NCI-H2171 (cell line): Measurements from ENCODE around the gene USP25.
"Not testable (repeated sequence)": the region's sequence is repeated elsewhere in the genome, so short reads cannot be mapped to it uniquely, and the experiment has no call there.

Source experiments
- DNase-seq: peaks from one replicate; lab custom pipeline; 2025; lab: John Stamatoyannopoulos, UW

The USP25 gene

GRCh38 chr21:15732290-15732995 lies 2.7 kb downstream of the USP25 start:
- peak; percentile 3 for DNase-seq

- DNase-seq = no peak
These were observed 3.2 kb downstream of the USP25 start for GRCh38 chr21:15732996-15733329.

- DNase-seq = no peak
These were observed 5.6 kb downstream of the USP25 start for GRCh38 chr21:15735409-15735808.

- DNase-seq = not testable (repeated sequence)
These were observed 6.1 kb downstream of the USP25 start for GRCh38 chr21:15735931-15736330.

- DNase-seq = not testable (repeated sequence)
These were observed 9.0 kb downstream of the USP25 start for GRCh38 chr21:15738779-15739178.

- no peak for DNase-seq
These were observed 10.6 kb downstream of the USP25 start for GRCh38 chr21:15740383-15740782.

GRCh38 chr21:15741510-15741909 lies 11.7 kb downstream of the USP25 start:
- DNase-seq = no peak

- DNase-seq = no peak
These were observed 12.4 kb downstream of the USP25 start for GRCh38 chr21:15742052-15742670.

GRCh38 chr21:15742694-15743093 lies 12.9 kb downstream of the USP25 start:
- DNase-seq = no peak

- no peak for DNase-seq
These were observed 13.8 kb downstream of the USP25 start for GRCh38 chr21:15743593-15743992.

- no peak for DNase-seq
These were observed 15.1 kb downstream of the USP25 start for GRCh38 chr21:15744926-15745325.

- DNase-seq = no peak
These were observed 18.8 kb downstream of the USP25 start for GRCh38 chr21:15748586-15748985.

- DNase-seq = no peak
These were observed 19.5 kb downstream of the USP25 start for GRCh38 chr21:15749082-15749860.

GRCh38 chr21:15749861-15750159 lies 20.0 kb downstream of the USP25 start:
- no peak for DNase-seq

- DNase-seq = no peak
These were observed 21.3 kb downstream of the USP25 start for GRCh38 chr21:15751037-15751436.

- DNase-seq = no peak
These were observed 21.8 kb downstream of the USP25 start for GRCh38 chr21:15751546-15751945.

GRCh38 chr21:15752763-15753407 lies 23.1 kb downstream of the USP25 start:
- no peak for DNase-seq

GRCh38 chr21:15753741-15754140 lies 24.0 kb downstream of the USP25 start:
- no peak for DNase-seq

GRCh38 chr21:15754640-15755039 lies 24.9 kb downstream of the USP25 start:
- DNase-seq = no peak

- DNase-seq = no peak
These were observed 25.3 kb downstream of the USP25 start for GRCh38 chr21:15755125-15755524.

GRCh38 chr21:15759469-15759868 lies 29.7 kb downstream of the USP25 start:
- no peak for DNase-seq

GRCh38 chr21:15761507-15762100 lies 31.8 kb downstream of the USP25 start:
- DNase-seq = no peak
